ENCODE data around the gene BBLN.

- TF ChIP-seq CTCF (IDR thresholded peaks at IDR 0.05) (no peak), POLR2AphosphoS5 (IDR thresholded peaks at IDR 0.05; ENCODE audit: low read depth, low read length) (no peak), REST (IDR thresholded peaks at IDR 0.05; ENCODE audit: insufficient read depth in 1 of 2, low read depth in 2 of 2, low read length in 1 of 2) (no peak)
Observed at GRCh38 chr9:128175726-128176125, 15.7 kb downstream of the BBLN start.

Data from Panc1 (cell line).